ENCODE data around the gene ST6GALNAC4. TPM values are rescaled to one million over a fixed set of nuclear protein-coding genes. Genes with fewer than 3 reads are reported as not detected.

Gene ST6GALNAC4
- total RNA-seq (2021; ENCODE audit: unreplicated experiment), result 38.0 TPM
- 69.5 TPM for polyA plus RNA-seq (2012; ENCODE audit: insufficient read length)
- percentile 50 among the genes with signal in this experiment for Bru-seq, nascent RNA
- percentile 57 among the genes with signal in this experiment for BruChase-seq, experiment 1, labeled RNA remaining after a 2-hour chase
- BruChase-seq, experiment 2, labeled RNA remaining after a 6-hour chase, result percentile 65 among the genes with signal in this experiment
- long read RNA-seq, transcript ST6GALNAC4-201 (6 exons, 1,691 nt), result major isoform, 29 of 40 reads
- long read RNA-seq, partial matches to known transcripts, result 3 of 40 reads
- long read RNA-seq, other reads (novel, unspliced or antisense), result 7 of 40 reads

GRCh38 chr9:127916720-127917581, at the start of gene ST6GALNAC4:
ST6GALNAC4 (minus strand) TSS chr9:127917041; CDS start chr9:127916419, 622 bp downstream.
- ATAC-seq (peak; percentile 85), DNase-seq (ENCODE audit: low read depth, low spot score) (no peak)
- TF ChIP-seq TCF7L2 (IDR thresholded peaks at IDR 0.05; ENCODE audit: low read depth, low read length) (no peak), POLR2AphosphoS5 (IDR thresholded peaks at IDR 0.05; ENCODE audit: low read depth, low read length) (no peak), SIN3A (IDR thresholded peaks at IDR 0.05; ENCODE audit: borderline replicate concordance, insufficient read depth, low read depth, low read length) (no peak), REST (IDR thresholded peaks at IDR 0.05; ENCODE audit: insufficient read depth in 1 of 2, low read depth in 2 of 2, low read length in 1 of 2) (no peak), CTCF (IDR thresholded peaks at IDR 0.05) (no peak)
- peak within 1 kb of the TSS; percentile 81 for H3K27ac ChIP-seq (ENCODE audit: low read length)
- BruUV-seq (replicated peaks), result no TSS peak
- ChIA-PET POLR2A (interaction anchor here (0.5 to 0.6 kb wide), 3 partner anchors 10 to 108 kb away, joined by 3 to 5 read pairs (median 4); no protein-coding TSS in a partner anchor), CTCF (interaction anchor here (0.7 kb wide), 1 partner anchor 256 kb away, joined by 3 read pairs; no protein-coding TSS in a partner anchor)
- peak within 1 kb of the TSS; percentile 59 to 80 for H3K4me3 ChIP-seq (ENCODE audit: low read depth in 2 of 2, low read length in 2 of 2)
- intact Hi-C loops (cut with micrococcal nuclease; ENCODE audit: unreplicated experiment), result no loop called here
- in situ Hi-C loops (cut with HindIII; ENCODE audit: low pct_unique_long_range_greater_than_20kb, low sequenced_read_pairs), result no loop called here
- no peaks in the 10 kb centered on the region for H3K9me3 ChIP-seq (ENCODE audit: control insufficient read depth, insufficient read depth, low read depth, low read length)
- peaks cover 36% of the 10 kb centered on the region for H3K4me1 ChIP-seq (ENCODE audit: control insufficient read depth, insufficient read depth, low read length)
- H3K27me3 ChIP-seq (ENCODE audit: control insufficient read depth, insufficient read depth, low read length), result no peaks in the 10 kb centered on the region
- no peaks in the 10 kb centered on the region for H3K36me3 ChIP-seq (ENCODE audit: control insufficient read depth, insufficient read depth, low read length)

- intact Hi-C loops (cut with micrococcal nuclease; ENCODE audit: unreplicated experiment) (no loop called here), in situ Hi-C loops (cut with HindIII; ENCODE audit: low pct_unique_long_range_greater_than_20kb, low sequenced_read_pairs) (no loop called here)
- BruUV-seq (replicated peaks), result no TSS peak
- Histone ChIP-seq H3K27ac (ENCODE audit: low read length) (peak overlapping the region; percentile 94), H3K4me1 (ENCODE audit: control insufficient read depth, insufficient read depth, low read length) (peaks cover 97% of the 10 kb centered on the region), H3K4me3 (ENCODE audit: low read depth in 2 of 2, low read length in 2 of 2) (peak overlapping the region in 1 of 2 experiments; percentile 31; a peak in 2 of 4 replicates), H3K27me3 (ENCODE audit: control insufficient read depth, insufficient read depth, low read length) (no peaks in the 10 kb centered on the region), H3K36me3 (ENCODE audit: control insufficient read depth, insufficient read depth, low read length) (no peaks in the 10 kb centered on the region), H3K9me3 (ENCODE audit: control insufficient read depth, insufficient read depth, low read depth, low read length) (no peaks in the 10 kb centered on the region)
- DNase-seq (ENCODE audit: low read depth, low spot score) (no peak), ATAC-seq (no peak)
- TF ChIP-seq TCF7L2 (IDR thresholded peaks at IDR 0.05; ENCODE audit: low read depth, low read length), result no peak
- no peak for TF ChIP-seq REST (IDR thresholded peaks at IDR 0.05; ENCODE audit: insufficient read depth in 1 of 2, low read depth in 2 of 2, low read length in 1 of 2)
- TF ChIP-seq POLR2AphosphoS5 (IDR thresholded peaks at IDR 0.05; ENCODE audit: low read depth, low read length), result no peak
- TF ChIP-seq CTCF (IDR thresholded peaks at IDR 0.05), result no peak
- no peak for TF ChIP-seq SIN3A (IDR thresholded peaks at IDR 0.05; ENCODE audit: borderline replicate concordance, insufficient read depth, low read depth, low read length)
- ChIA-PET CTCF (interaction anchor here (0.6 kb wide), 2 partner anchors 33 to 70 kb away, joined by 7 to 8 read pairs; no protein-coding TSS in a partner anchor), POLR2A (no interaction called here)
Observed at GRCh38 chr9:127965953-127966352, 49.1 kb upstream of the ST6GALNAC4 start.

Data from Panc1 (cell line).